Keratinocyte (primary cell): ENCODE data around the gene MFN2. TPM values are rescaled to one million over a fixed set of nuclear protein-coding genes. Genes with fewer than 3 reads are reported as not detected.

Source experiments
- DNase-seq: peaks from one replicate; pipeline ENCODE4 v3.0.0-alpha.2; 2011; ENCODE audit warnings: low read depth, missing footprints, low spot score
- FAIRE-seq: peaks from 2 replicates; lab custom pipeline; 2011; peaks lifted over from hg19 to GRCh38; lab: Jason Lieb, UNC
- H2AFZ ChIP-seq: 2 replicates; pipeline ENCODE4 v1.6.0; 2012; ENCODE audit warnings: low read length, control low read depth, inconsistent platforms; ENCODE audit not compliant: control insufficient read depth
- H3K27ac ChIP-seq: 2 replicates; pipeline ENCODE4 v1.5.1; 2011; ENCODE audit warnings: low read length; ENCODE audit not compliant: control insufficient read depth, insufficient read depth
- H3K27me3 ChIP-seq: 3 replicates; pipeline ENCODE4 v1.6.0; 2011; ENCODE audit warnings: low read length; ENCODE audit not compliant: control insufficient read depth, insufficient read depth; ENCODE audit errors: extremely low read depth
- H3K36me3 ChIP-seq, 2 experiments: 2 replicates in 1 of 2; 3 replicates in 1 of 2; pipeline ENCODE4 v1.5.1; 2011; ENCODE audit warnings: low read length in 2 of 2, mild to moderate bottlenecking in 1 of 2; ENCODE audit not compliant: control insufficient read depth in 2 of 2, insufficient read depth in 2 of 2; ENCODE audit errors: extremely low read depth in 1 of 2
- H3K4me1 ChIP-seq: 3 replicates; pipeline ENCODE4 v1.5.1; 2011; ENCODE audit warnings: low read length; ENCODE audit not compliant: control insufficient read depth, insufficient read depth; ENCODE audit errors: extremely low read depth
- H3K4me2 ChIP-seq: 3 replicates; pipeline ENCODE4 v1.6.0; 2011; ENCODE audit warnings: low read depth, low read length; ENCODE audit not compliant: control insufficient read depth, insufficient read depth; ENCODE audit errors: extremely low read depth
- H3K4me3 ChIP-seq, 3 experiments: fragments of 200-600 bp in 1 of 3; sonication (generic) in 1 of 3; 2 replicates in 2 of 3; 3 replicates in 1 of 3; pipeline ENCODE4 v1.5.1; 2011 to 2016; ENCODE audit warnings: low read length in 3 of 3, mild to moderate bottlenecking in 3 of 3, control low read depth in 2 of 3, inconsistent platforms in 1 of 3, low read depth in 1 of 3, mixed read lengths in 1 of 3, mixed run types in 1 of 3, moderate library complexity in 1 of 3; ENCODE audit not compliant: control insufficient read depth in 2 of 3, insufficient read depth in 2 of 3; ENCODE audit errors: extremely low read depth in 1 of 3
- H3K79me2 ChIP-seq: 2 replicates; pipeline ENCODE4 v1.6.0; 2012; ENCODE audit warnings: low read length; ENCODE audit not compliant: control insufficient read depth, insufficient read depth
- H3K9ac ChIP-seq: 3 replicates; pipeline ENCODE4 v1.6.0; 2011; ENCODE audit warnings: low read length; ENCODE audit not compliant: control insufficient read depth, insufficient read depth; ENCODE audit errors: extremely low read depth
- H3K9me1 ChIP-seq: 3 replicates; pipeline ENCODE4 v1.6.0; 2011; ENCODE audit warnings: low read length; ENCODE audit not compliant: control insufficient read depth, insufficient read depth; ENCODE audit errors: extremely low read depth
- H3K9me3 ChIP-seq: 2 replicates; pipeline ENCODE4 v1.5.1; 2012; ENCODE audit warnings: low read depth, low read length; ENCODE audit not compliant: control insufficient read depth
- H4K20me1 ChIP-seq: 3 replicates; pipeline ENCODE4 v1.6.0; 2011; ENCODE audit warnings: low read length; ENCODE audit not compliant: control insufficient read depth, insufficient read depth; ENCODE audit errors: extremely low read depth
- EZH2 ChIP-seq: IDR thresholded peaks from one replicate; pipeline ENCODE4 v1.6.1; 2012; ENCODE audit warnings: inconsistent platforms, mild to moderate bottlenecking, low read length, moderate library complexity
- dilution Hi-C: fragments of 300-500 bp; cut with MboI; formaldehyde crosslinking; loops from one replicate; pipeline ENCODE4 v1.7.0; 2020; ENCODE audit warnings: low sequenced_read_pairs; ENCODE audit not compliant: extremely low pct_ligation_motif_present
- polyA plus RNA-seq, 5 experiments: library from polyadenylated mRNA; depleted of rRNA in 3 of 5; stranded (reverse) in 3 of 5; stranded (forward) in 1 of 5; unstranded in 1 of 5; fragments of >200 nt; gene quantifications; 1 replicate in 1 of 5; 2 replicates in 3 of 5; 3 replicates in 1 of 5; pipeline versions ENCODE4 v1.2.1 to v1.2.3, GENCODE V29; 2011 to 2012; ENCODE audit warnings: missing spikeins in 2 of 5, low read depth in 1 of 5, low replicate concordance in 1 of 5
- TF ChIP-seq, protein P1 (sequence below), 3 experiments: IDR thresholded peaks in 1 of 3; conservative IDR thresholded peaks in 1 of 3; optimal IDR thresholded peaks in 1 of 3; 2 replicates in 2 of 3; 3 replicates in 1 of 3; pipeline versions ENCODE3 to v1.5.1; 2011; ENCODE audit warnings: low read length in 3 of 3, mild to moderate bottlenecking in 3 of 3, moderate library complexity in 2 of 3, control low read depth in 1 of 3, inconsistent platforms in 1 of 3; ENCODE audit not compliant: insufficient read depth in 2 of 3; ENCODE audit errors: extremely low read depth in 1 of 3

The MFN2 gene
- polyA plus RNA-seq, 1 donor (not counting 4 experiments of a cell fraction or from before 2014, with no cell fraction given), result 102 TPM

DNA sequence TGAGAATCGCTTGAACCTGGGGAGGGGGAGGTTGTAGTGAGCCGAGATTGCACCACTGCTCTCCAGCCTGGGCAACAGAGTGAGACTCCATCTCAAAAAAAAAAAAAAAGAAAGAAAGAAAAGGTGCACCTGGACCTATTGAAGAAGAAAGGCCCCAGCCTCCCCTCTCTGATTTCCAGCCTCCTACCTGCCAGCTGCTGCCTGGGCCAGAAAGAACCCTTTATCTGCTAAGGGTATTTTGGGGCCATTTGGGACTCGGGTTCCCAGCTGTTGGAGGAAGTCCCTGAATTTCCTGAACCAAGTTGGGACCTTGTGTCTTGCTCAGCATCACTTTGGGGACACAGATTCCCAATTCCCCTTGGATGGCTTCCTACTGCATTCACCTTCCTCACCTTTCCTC lies 79.0 kb downstream of the MFN2 start:
- no peak for TF ChIP-seq EZH2
- TF ChIP-seq, protein P1, sequence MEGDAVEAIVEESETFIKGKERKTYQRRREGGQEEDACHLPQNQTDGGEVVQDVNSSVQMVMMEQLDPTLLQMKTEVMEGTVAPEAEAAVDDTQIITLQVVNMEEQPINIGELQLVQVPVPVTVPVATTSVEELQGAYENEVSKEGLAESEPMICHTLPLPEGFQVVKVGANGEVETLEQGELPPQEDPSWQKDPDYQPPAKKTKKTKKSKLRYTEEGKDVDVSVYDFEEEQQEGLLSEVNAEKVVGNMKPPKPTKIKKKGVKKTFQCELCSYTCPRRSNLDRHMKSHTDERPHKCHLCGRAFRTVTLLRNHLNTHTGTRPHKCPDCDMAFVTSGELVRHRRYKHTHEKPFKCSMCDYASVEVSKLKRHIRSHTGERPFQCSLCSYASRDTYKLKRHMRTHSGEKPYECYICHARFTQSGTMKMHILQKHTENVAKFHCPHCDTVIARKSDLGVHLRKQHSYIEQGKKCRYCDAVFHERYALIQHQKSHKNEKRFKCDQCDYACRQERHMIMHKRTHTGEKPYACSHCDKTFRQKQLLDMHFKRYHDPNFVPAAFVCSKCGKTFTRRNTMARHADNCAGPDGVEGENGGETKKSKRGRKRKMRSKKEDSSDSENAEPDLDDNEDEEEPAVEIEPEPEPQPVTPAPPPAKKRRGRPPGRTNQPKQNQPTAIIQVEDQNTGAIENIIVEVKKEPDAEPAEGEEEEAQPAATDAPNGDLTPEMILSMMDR (optimal IDR thresholded peaks at IDR 0.05 in 1 of 3, IDR thresholded peaks at IDR 0.05 in 1 of 3, conservative IDR thresholded peaks at IDR 0.05 in 1 of 3; ENCODE audit: extremely low read depth in 1 of 3, insufficient read depth in 2 of 3, low read length in 3 of 3), result no peak
- dilution Hi-C loops, result no loop called here

DNA sequence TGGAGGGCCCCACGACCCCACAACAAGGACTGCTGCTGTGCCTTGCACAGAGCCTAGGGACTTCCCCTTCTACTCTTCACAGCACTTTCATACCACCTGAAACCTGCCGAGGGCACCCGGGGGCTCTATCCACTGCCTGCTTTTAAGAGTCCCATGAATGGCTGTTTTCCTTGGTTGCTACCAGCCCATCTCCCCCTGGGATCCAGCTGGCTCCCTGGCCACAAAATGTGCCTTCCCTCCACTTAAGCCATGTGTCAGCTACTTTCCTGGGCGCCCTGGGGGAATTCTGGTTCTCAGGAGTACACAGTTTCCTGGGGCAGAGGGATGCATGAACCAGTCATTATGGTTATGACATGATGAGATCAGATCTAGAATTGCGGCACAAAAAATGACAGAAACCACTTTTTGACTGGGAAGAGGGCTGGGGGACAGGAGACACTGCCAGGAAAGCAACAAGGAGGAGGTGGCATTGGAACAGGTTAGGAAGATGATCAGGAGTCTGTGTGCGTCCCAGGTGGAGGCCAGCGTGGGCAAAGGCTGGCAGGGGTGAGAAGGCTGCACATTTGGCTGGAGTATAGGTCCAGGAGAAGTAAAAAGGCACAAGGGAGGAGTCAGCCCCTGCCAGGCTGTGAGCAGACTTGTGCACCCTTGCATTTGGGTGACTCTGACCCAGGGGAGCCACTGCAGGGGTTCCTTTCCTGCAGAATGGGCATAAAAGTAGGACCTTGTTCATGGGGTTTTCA lies 79.6 kb downstream of the MFN2 start:
- peaks cover 19% of the 10 kb centered on the region for H3K4me1 ChIP-seq
- H3K4me3 ChIP-seq, result no peak overlapping the region
- peaks cover 36% of the 10 kb centered on the region for H3K27me3 ChIP-seq
- H3K4me2 ChIP-seq, result no peak overlapping the region
- H3K79me2 ChIP-seq, result no peaks in the 10 kb centered on the region
- no peaks in the 10 kb centered on the region for H3K9me1 ChIP-seq
- H2AFZ ChIP-seq, result no peak overlapping the region
- no peaks in the 10 kb centered on the region for H4K20me1 ChIP-seq
- no peak overlapping the region for H3K9ac ChIP-seq
- no peaks in the 10 kb centered on the region for H3K36me3 ChIP-seq
- no peak overlapping the region for H3K27ac ChIP-seq
- dilution Hi-C loops, result no loop called here
- FAIRE-seq (no peak), DNase-seq (no peak)
- no peaks in the 10 kb centered on the region for H3K9me3 ChIP-seq
- TF ChIP-seq, protein P1 (optimal IDR thresholded peaks at IDR 0.05 in 1 of 3, IDR thresholded peaks at IDR 0.05 in 1 of 3, conservative IDR thresholded peaks at IDR 0.05 in 1 of 3; ENCODE audit: extremely low read depth in 1 of 3, insufficient read depth in 2 of 3, low read length in 3 of 3), result no peak
- no peak for TF ChIP-seq EZH2

More for the DNA sequence above, 79.0 kb downstream of the MFN2 start:
- DNase-seq (no peak), FAIRE-seq (no peak)
- Histone ChIP-seq H3K4me3 (no peak overlapping the region), H3K9me3 (no peaks in the 10 kb centered on the region), H4K20me1 (no peaks in the 10 kb centered on the region), H3K9ac (no peak overlapping the region), H3K27me3 (peaks cover 29% of the 10 kb centered on the region), H3K27ac (no peak overlapping the region), H2AFZ (no peak overlapping the region), H3K79me2 (no peaks in the 10 kb centered on the region), H3K9me1 (no peaks in the 10 kb centered on the region), H3K36me3 (no peaks in the 10 kb centered on the region), H3K4me1 (peaks cover 20% of the 10 kb centered on the region), H3K4me2 (no peak overlapping the region)
